VCaP (cell line): ENCODE results near the gene TBC1D22A.

Source experiments
- H3K27ac ChIP-seq: fragments of 450-650 bp; 2 replicates; pipeline ENCODE4 v1.5.1; 2017
- CTCF ChIP-seq: fragments of 450-650 bp; conservative IDR thresholded peaks from 2 replicates; pipeline ENCODE4 v1.5.1; 2017; ENCODE audit warnings: mild to moderate bottlenecking, moderate library complexity

The TBC1D22A gene

GRCh38 chr22:46789992-46790391 lies 27.5 kb downstream of the TBC1D22A start:
- no peak for TF ChIP-seq CTCF
- no peak overlapping the region for H3K27ac ChIP-seq

GRCh38 chr22:46791201-46791731 lies 28.8 kb downstream of the TBC1D22A start:
- no peak overlapping the region for H3K27ac ChIP-seq
- no peak for TF ChIP-seq CTCF

- no peak for TF ChIP-seq CTCF
- H3K27ac ChIP-seq, result no peak overlapping the region
These were observed 29.8 kb downstream of the TBC1D22A start for GRCh38 chr22:46792061-46792796.

GRCh38 chr22:46792841-46793261 lies 30.4 kb downstream of the TBC1D22A start:
- no peak for TF ChIP-seq CTCF
- H3K27ac ChIP-seq, result no peak overlapping the region

GRCh38 chr22:46793497-46793896 lies 31.0 kb downstream of the TBC1D22A start:
- no peak for TF ChIP-seq CTCF
- H3K27ac ChIP-seq, result no peak overlapping the region

GRCh38 chr22:46794067-46794466 lies 31.6 kb downstream of the TBC1D22A start:
- H3K27ac ChIP-seq, result no peak overlapping the region

GRCh38 chr22:46794491-46794890 lies 32.0 kb downstream of the TBC1D22A start:
- H3K27ac ChIP-seq, result no peak overlapping the region
- TF ChIP-seq CTCF, result no peak

More at GRCh38 chr22:46794067-46794466, 31.6 kb downstream of the TBC1D22A start:
- no peak for TF ChIP-seq CTCF
